ENCODE data around the gene SGCA. TPM values are rescaled to one million over a fixed set of nuclear protein-coding genes. Genes with fewer than 3 reads are reported as not detected.

SGCA gene
- total and polyA plus RNA-seq, 2 of the 13 experiments (the other 11 are each of a cell fraction or from before 2014, with no cell fraction given) = not detected

DNA sequence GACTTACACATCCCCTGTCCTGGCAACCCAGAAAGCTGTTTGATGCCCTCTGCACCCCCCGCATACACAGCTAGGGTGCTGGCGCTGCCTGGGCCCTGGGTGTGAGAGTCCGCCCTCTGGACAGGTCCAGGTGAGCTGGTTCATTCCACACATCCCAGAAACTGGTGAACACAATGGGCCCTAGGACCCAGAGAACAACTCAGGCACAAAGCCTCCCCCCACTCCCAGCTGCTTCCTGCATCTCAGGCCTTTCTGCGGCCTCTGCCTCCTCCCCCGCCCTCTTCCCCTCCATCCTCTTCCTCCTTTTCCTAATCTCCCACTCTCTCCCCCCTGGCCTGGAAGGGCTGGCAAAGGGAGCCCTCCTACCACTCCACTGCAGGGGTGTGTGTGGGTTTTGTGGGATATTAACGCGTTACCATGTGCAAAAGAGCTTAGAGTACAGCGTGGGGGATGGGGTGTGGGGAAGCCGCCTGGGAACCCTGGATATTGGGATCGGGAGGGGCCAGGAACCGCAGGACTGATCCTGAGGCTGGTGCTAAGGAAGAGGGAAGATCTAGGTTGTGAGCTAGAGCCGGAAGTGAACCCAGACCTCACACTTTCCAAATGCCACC is 13.8 kb upstream of the SGCA start (continued):
- TF ChIP-seq NFKB2 (CRISPR knock-in tag; IDR thresholded peaks at IDR 0.05; ENCODE audit: borderline replicate concordance) (no peak), NR2F6 (IDR thresholded peaks at IDR 0.05) (no peak), NR2F6 (CRISPR knock-in tag; IDR thresholded peaks at IDR 0.05) (peak; percentile 69), NFE2L2 (IDR thresholded peaks at IDR 0.05; ENCODE audit: low read length) (no peak), MTF1 (CRISPR knock-in tag; IDR thresholded peaks at IDR 0.05) (no peak), MAFK (conservative IDR thresholded peaks at IDR 0.05 in 1 of 2, IDR thresholded peaks at IDR 0.05 in 1 of 2; ENCODE audit: low read length in 2 of 2) (no peak), ZKSCAN8 (CRISPR knock-in tag; IDR thresholded peaks at IDR 0.05; ENCODE audit: borderline replicate concordance) (0 out of 2 replicates have a peak, but pooled peaks have one; percentile 45), NFATC3 (CRISPR knock-in tag; IDR thresholded peaks at IDR 0.05) (no peak), ATF2 (CRISPR knock-in tag; IDR thresholded peaks at IDR 0.05) (no peak), RXRA (CRISPR knock-in tag; IDR thresholded peaks at IDR 0.05) (peak; percentile 44; the same call in 1 of the 2 replicates), ZNF773 (CRISPR knock-in tag; IDR thresholded peaks at IDR 0.05; ENCODE audit: borderline replicate concordance) (no peak), ZEB1 (IDR thresholded peaks at IDR 0.05; ENCODE audit: insufficient replicate concordance, low read depth) (peak; percentile 61), ZSCAN5A (CRISPR knock-in tag; IDR thresholded peaks at IDR 0.05; ENCODE audit: borderline replicate concordance) (no peak), HOXD1 (CRISPR knock-in tag; IDR thresholded peaks at IDR 0.05) (no peak), PRPF4 (IDR thresholded peaks at IDR 0.05; ENCODE audit: low read depth, low read length, poor library complexity, severe bottlenecking) (peak; percentile 72), ZNF850 (CRISPR knock-in tag; conservative IDR thresholded peaks at IDR 0.05) (no peak), SETDB1 (CRISPR knock-in tag; IDR thresholded peaks at IDR 0.05; ENCODE audit: borderline replicate concordance) (no peak), ZSCAN29 (CRISPR knock-in tag; conservative IDR thresholded peaks at IDR 0.05) (peak; percentile 86; the same call in 1 of the 2 replicates), HCFC1 (IDR thresholded peaks at IDR 0.05; ENCODE audit: low read depth, low read length) (no peak), ZZZ3 (CRISPR knock-in tag; IDR thresholded peaks at IDR 0.05; ENCODE audit: borderline replicate concordance) (peak; percentile 95), DMAP1 (CRISPR knock-in tag; IDR thresholded peaks at IDR 0.05) (peak; percentile 64), ZBTB42 (CRISPR knock-in tag; IDR thresholded peaks at IDR 0.05) (0 out of 2 replicates have a peak, but pooled peaks have one; percentile 19), ELF4 (CRISPR knock-in tag; IDR thresholded peaks at IDR 0.05; ENCODE audit: borderline replicate concordance) (peak; percentile 90; the same call in 1 of the 2 replicates)
- TF ChIP-seq, protein P1, sequence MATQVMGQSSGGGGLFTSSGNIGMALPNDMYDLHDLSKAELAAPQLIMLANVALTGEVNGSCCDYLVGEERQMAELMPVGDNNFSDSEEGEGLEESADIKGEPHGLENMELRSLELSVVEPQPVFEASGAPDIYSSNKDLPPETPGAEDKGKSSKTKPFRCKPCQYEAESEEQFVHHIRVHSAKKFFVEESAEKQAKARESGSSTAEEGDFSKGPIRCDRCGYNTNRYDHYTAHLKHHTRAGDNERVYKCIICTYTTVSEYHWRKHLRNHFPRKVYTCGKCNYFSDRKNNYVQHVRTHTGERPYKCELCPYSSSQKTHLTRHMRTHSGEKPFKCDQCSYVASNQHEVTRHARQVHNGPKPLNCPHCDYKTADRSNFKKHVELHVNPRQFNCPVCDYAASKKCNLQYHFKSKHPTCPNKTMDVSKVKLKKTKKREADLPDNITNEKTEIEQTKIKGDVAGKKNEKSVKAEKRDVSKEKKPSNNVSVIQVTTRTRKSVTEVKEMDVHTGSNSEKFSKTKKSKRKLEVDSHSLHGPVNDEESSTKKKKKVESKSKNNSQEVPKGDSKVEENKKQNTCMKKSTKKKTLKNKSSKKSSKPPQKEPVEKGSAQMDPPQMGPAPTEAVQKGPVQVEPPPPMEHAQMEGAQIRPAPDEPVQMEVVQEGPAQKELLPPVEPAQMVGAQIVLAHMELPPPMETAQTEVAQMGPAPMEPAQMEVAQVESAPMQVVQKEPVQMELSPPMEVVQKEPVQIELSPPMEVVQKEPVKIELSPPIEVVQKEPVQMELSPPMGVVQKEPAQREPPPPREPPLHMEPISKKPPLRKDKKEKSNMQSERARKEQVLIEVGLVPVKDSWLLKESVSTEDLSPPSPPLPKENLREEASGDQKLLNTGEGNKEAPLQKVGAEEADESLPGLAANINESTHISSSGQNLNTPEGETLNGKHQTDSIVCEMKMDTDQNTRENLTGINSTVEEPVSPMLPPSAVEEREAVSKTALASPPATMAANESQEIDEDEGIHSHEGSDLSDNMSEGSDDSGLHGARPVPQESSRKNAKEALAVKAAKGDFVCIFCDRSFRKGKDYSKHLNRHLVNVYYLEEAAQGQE (IDR thresholded peaks at IDR 0.05; ENCODE audit: borderline replicate concordance in 1 of 2, low read depth in 1 of 2, low read length in 2 of 2) = no peak
- TF ChIP-seq, protein P2, sequence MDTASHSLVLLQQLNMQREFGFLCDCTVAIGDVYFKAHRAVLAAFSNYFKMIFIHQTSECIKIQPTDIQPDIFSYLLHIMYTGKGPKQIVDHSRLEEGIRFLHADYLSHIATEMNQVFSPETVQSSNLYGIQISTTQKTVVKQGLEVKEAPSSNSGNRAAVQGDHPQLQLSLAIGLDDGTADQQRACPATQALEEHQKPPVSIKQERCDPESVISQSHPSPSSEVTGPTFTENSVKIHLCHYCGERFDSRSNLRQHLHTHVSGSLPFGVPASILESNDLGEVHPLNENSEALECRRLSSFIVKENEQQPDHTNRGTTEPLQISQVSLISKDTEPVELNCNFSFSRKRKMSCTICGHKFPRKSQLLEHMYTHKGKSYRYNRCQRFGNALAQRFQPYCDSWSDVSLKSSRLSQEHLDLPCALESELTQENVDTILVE (CRISPR knock-in tag; IDR thresholded peaks at IDR 0.05) = no peak
